Activated CD8-positive, alpha-beta memory T cell treated with anti-CD3 and anti-CD28 coated beads for 24 hours (primary cell): Measurements from ENCODE around the gene GALNT1.
A peak's percentile ranks its signal among the peaks of the same experiment; 100 is the strongest.

ENCODE experiments used
- DNase-seq: peaks from one replicate; pipeline ENCODE4 v3.0.0-alpha.2; 2020

Gene GALNT1

DNA sequence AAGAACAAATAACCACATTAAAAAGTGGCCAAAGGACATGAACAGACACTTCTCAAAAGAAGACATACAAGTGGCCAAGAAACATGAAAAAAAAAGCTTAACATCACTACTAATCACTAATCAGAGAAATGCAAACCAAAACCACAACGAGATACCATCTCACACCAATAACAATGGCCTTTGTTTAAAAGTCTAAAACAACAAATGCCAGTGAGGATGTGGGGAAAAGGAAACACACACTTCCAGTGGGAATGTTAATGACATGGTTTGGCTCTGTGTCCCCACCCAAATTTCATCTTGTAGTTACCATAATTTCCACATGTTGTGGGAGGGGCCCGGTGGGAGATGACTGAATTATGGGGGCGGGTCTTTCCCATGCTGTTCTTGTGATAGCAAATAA lies 147.1 kb downstream of the GALNT1 start:
- no peak for DNase-seq

- no peak for DNase-seq
Observed at GRCh38 chr18:35729991-35730668, 148.6 kb downstream of the GALNT1 start.

DNA sequence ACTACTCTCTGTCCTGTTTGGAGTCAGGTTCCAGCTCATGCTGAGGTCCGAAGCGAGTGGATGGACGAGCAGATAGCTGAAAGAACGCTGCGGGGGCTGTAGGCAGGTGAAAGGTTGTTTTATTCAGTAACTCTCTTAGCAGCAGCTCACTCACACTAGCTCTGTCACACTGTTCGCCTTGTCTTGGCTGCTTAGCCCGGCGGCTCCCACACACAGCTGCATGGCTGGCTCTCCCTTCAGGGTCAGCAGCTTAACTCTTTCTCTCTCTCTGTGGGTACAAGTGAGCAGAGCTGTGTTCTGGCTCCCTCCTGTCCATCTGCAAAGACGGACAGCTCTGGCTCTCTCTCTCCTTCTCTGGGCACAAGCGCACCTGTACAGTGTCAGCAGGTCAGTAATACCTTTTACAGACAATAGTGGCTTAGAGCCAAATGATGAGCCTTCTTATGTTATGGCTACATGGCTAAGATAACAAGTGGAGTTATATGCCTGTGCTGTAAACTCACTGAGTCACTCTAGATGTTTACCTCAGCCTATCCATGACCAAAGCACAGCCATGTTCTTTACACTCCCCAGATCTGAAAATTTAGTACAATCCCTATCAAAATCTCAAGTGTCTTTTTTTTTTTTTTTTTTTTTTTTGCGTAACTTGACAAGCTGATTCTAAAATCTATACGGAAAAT lies 149.3 kb downstream of the GALNT1 start:
- no peak for DNase-seq

DNA sequence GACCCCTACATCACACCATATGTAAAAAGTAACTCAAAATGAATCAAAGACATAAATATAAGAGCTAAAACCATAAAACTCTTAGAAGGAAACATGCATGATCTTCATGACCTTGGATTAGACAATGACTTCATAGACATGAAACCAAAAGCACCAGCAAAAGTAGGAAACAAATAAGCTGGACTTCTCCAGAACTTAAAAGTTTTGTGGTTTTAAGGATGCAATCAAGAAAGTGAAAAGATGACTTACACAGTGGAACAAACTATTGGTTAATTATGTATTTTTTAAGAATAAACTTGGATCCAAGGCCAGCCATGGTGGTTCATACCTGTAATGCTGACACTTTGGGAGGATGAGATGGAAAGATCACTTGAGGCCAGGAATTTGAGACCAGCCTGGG lies 150.2 kb downstream of the GALNT1 start:
- no peak for DNase-seq

GRCh38 chr18:35732162-35732561 lies 150.6 kb downstream of the GALNT1 start:
- DNase-seq = no peak

- no peak for DNase-seq
Observed at GRCh38 chr18:35732636-35733035, 151.1 kb downstream of the GALNT1 start.

DNA sequence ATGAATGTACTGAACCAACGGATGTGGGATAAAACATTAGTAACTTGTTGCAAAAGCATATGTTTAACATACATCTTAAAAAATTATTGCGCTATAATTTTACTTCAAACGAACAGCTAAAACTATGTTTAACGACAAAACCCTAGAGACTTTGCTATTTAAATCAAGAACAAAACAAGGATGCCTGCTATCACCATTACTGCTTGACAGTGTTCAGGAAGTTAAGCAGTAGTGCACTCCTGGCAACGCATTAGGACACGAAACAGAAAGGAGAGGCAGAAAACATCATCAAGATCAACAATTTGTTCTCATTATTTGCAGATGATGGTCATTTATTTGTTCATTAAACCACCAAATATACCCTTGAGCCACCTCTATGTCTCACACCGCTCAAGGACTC lies 151.9 kb downstream of the GALNT1 start:
- no peak for DNase-seq

- DNase-seq = no peak
Observed at GRCh38 chr18:35736696-35737095, 155.2 kb downstream of the GALNT1 start.

GRCh38 chr18:35739778-35740177 lies 158.2 kb downstream of the GALNT1 start:
- no peak for DNase-seq

DNA sequence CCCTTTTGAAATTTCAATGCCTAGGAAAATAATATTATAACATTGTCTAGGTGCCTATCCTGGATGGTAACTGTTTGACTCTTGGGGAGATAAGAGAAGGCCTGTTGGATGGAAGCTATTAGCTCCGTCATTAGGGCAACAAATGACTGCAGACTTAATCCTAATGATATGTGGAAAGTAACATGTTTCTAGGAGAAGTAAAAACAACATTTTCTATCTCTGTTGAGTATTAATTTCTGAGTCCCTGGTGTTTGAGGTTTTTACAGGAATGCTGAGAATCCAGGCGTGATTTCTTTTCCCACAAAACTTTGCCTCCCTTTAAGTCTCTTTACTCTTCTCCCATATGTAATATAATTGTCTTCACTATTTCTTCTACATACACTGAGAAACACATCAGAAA lies 159.1 kb downstream of the GALNT1 start:
- DNase-seq = no peak

DNA sequence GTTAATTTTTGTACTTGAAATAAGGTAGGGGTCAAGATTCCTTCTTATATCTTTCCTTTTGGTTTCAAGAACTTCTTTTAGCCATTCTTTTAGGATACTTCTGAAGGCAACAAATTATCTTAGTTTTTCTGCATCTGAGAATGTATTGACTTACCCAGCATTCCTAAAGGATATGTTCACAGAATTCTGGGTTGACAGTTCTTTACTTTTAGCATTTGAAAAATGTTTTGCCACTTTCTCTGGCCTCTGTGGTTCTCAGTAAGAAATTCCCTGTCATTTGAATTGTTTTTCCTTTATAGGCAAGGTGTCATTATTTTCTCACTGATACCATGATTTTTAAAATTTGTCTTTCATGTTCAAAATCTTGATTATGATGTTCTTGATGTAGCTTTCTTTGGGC lies 162.4 kb downstream of the GALNT1 start:
- DNase-seq = no peak

DNA sequence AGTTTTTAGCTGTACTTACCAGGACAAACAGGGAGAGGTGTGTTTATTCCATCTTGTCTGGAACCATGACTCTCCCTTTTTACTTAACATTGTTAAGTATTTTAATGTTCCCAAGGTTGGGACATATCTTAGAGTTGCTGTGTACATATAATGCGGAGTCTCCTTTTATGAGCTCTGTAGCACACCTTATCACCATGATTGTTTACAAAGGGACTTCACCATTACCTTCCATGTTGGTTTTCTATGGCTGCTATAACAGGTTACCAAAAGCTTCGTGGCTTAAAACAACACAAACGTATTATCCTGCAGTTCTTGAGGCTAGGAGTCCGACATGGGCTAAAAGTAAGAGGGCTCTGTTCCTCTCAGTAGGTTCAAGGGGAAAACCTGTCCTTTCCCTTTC lies 164.3 kb downstream of the GALNT1 start:
- DNase-seq = no peak

DNA sequence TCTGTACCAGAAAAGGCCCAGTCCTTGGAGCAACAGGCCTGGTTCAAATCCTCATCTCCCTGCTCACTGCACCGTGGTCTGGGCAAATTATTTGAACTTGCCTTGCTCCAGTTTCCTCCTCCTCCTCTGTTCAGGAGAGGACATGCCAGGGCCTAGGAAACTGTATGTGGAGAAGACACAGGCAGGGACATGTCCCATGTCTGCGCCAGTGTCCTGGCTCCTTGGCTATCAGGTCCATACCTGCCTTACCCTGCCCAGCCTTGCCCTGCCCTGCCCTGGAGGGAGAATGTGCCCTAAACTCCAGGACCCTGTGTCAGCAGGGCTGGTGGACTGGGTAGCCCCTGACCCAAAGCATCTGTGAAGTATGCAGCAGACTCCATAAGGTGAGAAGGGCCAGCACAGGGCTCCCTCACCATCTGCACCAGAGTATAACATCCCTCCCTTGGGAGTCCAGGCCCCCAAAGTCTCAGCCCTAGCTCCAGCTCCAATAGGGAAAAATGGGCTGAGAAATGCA lies 165.3 kb downstream of the GALNT1 start:
- no peak for DNase-seq

GRCh38 chr18:35747894-35748472 lies 166.4 kb downstream of the GALNT1 start:
- DNase-seq = no peak

- no peak for DNase-seq
Observed at GRCh38 chr18:35749701-35750100, 168.2 kb downstream of the GALNT1 start.

- DNase-seq = no peak
Observed at GRCh38 chr18:35750929-35751328, 169.4 kb downstream of the GALNT1 start.

DNA sequence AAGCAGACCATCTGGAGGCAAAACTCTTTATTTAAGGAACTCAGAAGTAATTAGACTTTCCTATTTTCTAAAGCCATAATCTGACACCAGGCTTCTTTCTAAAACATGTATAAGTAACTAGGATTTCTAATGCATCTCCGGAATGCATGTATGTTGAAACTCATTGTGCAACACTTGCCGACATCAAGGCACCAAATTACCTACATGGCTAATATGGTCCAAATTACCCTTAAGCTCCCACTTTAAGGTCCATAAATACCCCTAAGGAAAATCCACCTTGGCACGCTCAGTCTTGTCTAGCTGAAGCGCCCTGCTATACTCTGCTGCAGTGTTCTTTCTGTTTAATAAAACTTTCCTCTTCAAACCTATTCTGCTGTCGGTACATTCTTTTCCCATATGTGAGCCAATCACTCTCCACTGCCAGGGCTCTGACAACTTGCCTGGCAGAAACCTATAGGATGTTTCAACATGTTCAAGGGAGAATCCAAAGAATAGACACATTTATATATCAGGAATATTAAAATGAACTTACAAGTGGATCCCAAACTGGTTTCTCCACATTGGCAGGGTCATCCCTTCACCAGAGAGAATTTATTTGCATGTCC lies 171.9 kb downstream of the GALNT1 start:
- DNase-seq = no peak

- DNase-seq = no peak
Observed at GRCh38 chr18:35754464-35754863, 172.9 kb downstream of the GALNT1 start.

DNA sequence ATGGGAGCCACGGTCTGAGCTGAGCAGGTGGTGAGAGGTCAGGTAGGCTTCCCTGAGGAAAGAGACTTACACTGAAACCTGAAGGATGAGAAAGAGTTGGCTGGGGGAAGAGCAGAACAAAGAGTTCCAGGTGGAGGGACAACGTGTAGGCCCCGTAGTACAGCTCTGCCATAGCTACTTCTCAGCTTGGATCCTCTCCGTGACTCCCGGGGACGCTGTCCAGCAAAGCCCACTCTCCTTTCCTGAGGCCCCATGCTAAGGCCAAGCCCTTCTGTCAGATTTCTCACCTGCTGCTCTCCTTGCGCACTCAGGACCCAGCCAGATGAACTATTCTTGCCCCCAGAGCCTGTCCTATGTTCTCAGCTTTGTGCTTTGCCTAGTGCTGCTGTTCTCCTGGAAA lies 173.8 kb downstream of the GALNT1 start:
- no peak for DNase-seq

GRCh38 chr18:35756506-35757117 lies 175.1 kb downstream of the GALNT1 start:
- DNase-seq = peak; percentile 72
